NCI-H2081 (cell line): ENCODE measurements around the gene PRR14.

ENCODE experiments used
- DNase-seq, 2 experiments: peaks; one replicate each; lab custom pipeline; 2025; lab: John Stamatoyannopoulos, UW

PRR14 gene

GRCh38 chr16:30659507-30660423 is 9.0 kb downstream of the PRR14 start:
- peak in 1 of 2 experiments; percentile 13 for DNase-seq

GRCh38 chr16:30660424-30661261 is 9.9 kb downstream of the PRR14 start:
- no peak for DNase-seq

- no peak for DNase-seq
Measured at GRCh38 chr16:30662449-30662848, 11.7 kb downstream of the PRR14 start.

GRCh38 chr16:30663038-30663437 is 12.3 kb downstream of the PRR14 start:
- no peak for DNase-seq

- no peak for DNase-seq
Measured at GRCh38 chr16:30663820-30664219, 13.1 kb downstream of the PRR14 start.

- no peak for DNase-seq
Measured at GRCh38 chr16:30664616-30665109, 13.9 kb downstream of the PRR14 start.

GRCh38 chr16:30665155-30665829 is 14.5 kb downstream of the PRR14 start:
- DNase-seq = no peak

- no peak for DNase-seq
Measured at GRCh38 chr16:30665830-30666190, 15.1 kb downstream of the PRR14 start.

- DNase-seq = no peak
Measured at GRCh38 chr16:30666681-30667080, 15.9 kb downstream of the PRR14 start.

GRCh38 chr16:30667361-30667905 is 16.7 kb downstream of the PRR14 start:
- DNase-seq = no peak

GRCh38 chr16:30668393-30668792 is 17.6 kb downstream of the PRR14 start:
- no peak for DNase-seq

GRCh38 chr16:30669026-30669902 is 18.5 kb downstream of the PRR14 start:
- DNase-seq = no peak

GRCh38 chr16:30669903-30670824 is 19.4 kb downstream of the PRR14 start:
- no peak for DNase-seq

GRCh38 chr16:30675143-30675542 is 24.4 kb downstream of the PRR14 start:
- no peak for DNase-seq

- no peak for DNase-seq
Measured at GRCh38 chr16:30677931-30678585, 27.3 kb downstream of the PRR14 start.

- no peak for DNase-seq
Measured at GRCh38 chr16:30678586-30678970, 27.8 kb downstream of the PRR14 start.

GRCh38 chr16:30680326-30680725 is 29.6 kb downstream of the PRR14 start:
- DNase-seq = no peak

- DNase-seq = no peak
Measured at GRCh38 chr16:30688701-30689100, 37.9 kb downstream of the PRR14 start.

GRCh38 chr16:30691907-30692306 is 41.1 kb downstream of the PRR14 start:
- DNase-seq = no peak
